GM12878 (cell line): ENCODE results near the gene PDE6A. TPM values are rescaled to one million over a fixed set of nuclear protein-coding genes. Genes with fewer than 3 reads are reported as not detected.

Experiments
- CTCF ChIP-seq, 3 experiments: IDR thresholded peaks in 2 of 3; conservative IDR thresholded peaks in 1 of 3; 2 replicates each; pipeline ENCODE4 v1.5.1; 2011; ENCODE audit warnings: low read depth in 3 of 3, low read length in 3 of 3, mild to moderate bottlenecking in 3 of 3, control low read depth in 2 of 3, moderate library complexity in 2 of 3, inconsistent platforms in 1 of 3, mixed read lengths in 1 of 3; ENCODE audit not compliant: control insufficient read depth in 2 of 3, insufficient read depth in 1 of 3; ENCODE audit errors: extremely low read depth in 1 of 3
- EP300 ChIP-seq, 2 experiments: fragments of 150-350 bp in 1 of 2; IDR thresholded peaks; 2 replicates each; pipeline ENCODE4 v1.6.1; 2011 to 2012; ENCODE audit warnings: low read depth in 2 of 2, low read length in 2 of 2, borderline replicate concordance in 1 of 2, improper control_type of control experiment in 1 of 2, inconsistent platforms in 1 of 2; ENCODE audit not compliant: control insufficient read depth in 1 of 2
- RB1 ChIP-seq: fragments of 450-650 bp; formaldehyde crosslinking; IDR thresholded peaks from 2 replicates; pipeline ENCODE4 v1.6.1; 2017; ENCODE audit warnings: mild to moderate bottlenecking, borderline replicate concordance
- SREBF2 ChIP-seq: IDR thresholded peaks from 2 replicates; pipeline ENCODE4 v1.6.1; 2012; ENCODE audit warnings: mild to moderate bottlenecking, low read length
- USF2 ChIP-seq: IDR thresholded peaks from 2 replicates; pipeline ENCODE4 v1.6.1; 2011; ENCODE audit warnings: low read depth, low read length, improper control_type of control experiment, borderline replicate concordance
- ZBED1 ChIP-seq: IDR thresholded peaks from 2 replicates; pipeline ENCODE4 v1.6.1; 2016; ENCODE audit warnings: borderline replicate concordance
- ZZZ3 ChIP-seq: IDR thresholded peaks from 2 replicates; pipeline ENCODE4 v1.6.1; 2011; ENCODE audit warnings: low read depth; ENCODE audit not compliant: control insufficient read depth, insufficient read length
- polyA plus RNA-seq, 11 experiments: library from polyadenylated mRNA; depleted of rRNA in 4 of 11; unstranded in 6 of 11; stranded (reverse) in 5 of 11; fragments of >200 nt; fragmentation: Nextera tagmentation in 4 of 11; fragmentation: Illumina TruSeq in 1 of 11; extraction: Ambion mirVana in 4 of 11; extraction: Trizol in 1 of 11; gene quantifications; 1 replicate in 1 of 11; 2 replicates in 10 of 11; pipeline versions ENCODE4 v1.2.1 to v1.2.3, GENCODE V29; 2011 to 2016; ENCODE audit warnings: inconsistent platforms in 2 of 11, missing spikeins in 2 of 11, low read depth in 1 of 11
- total RNA-seq, 4 experiments: library from RNA; depleted of rRNA in 3 of 4; stranded (reverse); fragments of >200 nt in 3 of 4; fragmentation: Illumina TruSeq in 1 of 4; extraction: Trizol in 1 of 4; gene quantifications; 2 replicates each; pipeline versions ENCODE4 v1.2.1 to v1.2.3, GENCODE V29; 2013 to 2021
- TF ChIP-seq, protein P1 (sequence below): IDR thresholded peaks from 2 replicates; pipeline ENCODE4 v1.6.1; 2011; ENCODE audit warnings: borderline replicate concordance, low read depth, mild to moderate bottlenecking, moderate library complexity, mixed read lengths, low read length; ENCODE audit not compliant: insufficient read depth; ENCODE audit errors: extremely low read length

Gene PDE6A
- total and polyA plus RNA-seq, 10 of the 15 experiments (the other 5 are each of a cell fraction or from before 2014, with no cell fraction given): 0.05 to 0.26 TPM; not detected in 8

GRCh38 chr5:149961957-149962409 is 17.4 kb upstream of the PDE6A start (continued):
- peak; percentile 26 to 46 (median 28); a peak in 4 of 6 replicates for TF ChIP-seq CTCF (IDR thresholded peaks at IDR 0.05 in 2 of 3, conservative IDR thresholded peaks at IDR 0.05 in 1 of 3; ENCODE audit: control insufficient read depth in 2 of 3, extremely low read depth in 1 of 3, insufficient read depth in 1 of 3, low read depth in 3 of 3, low read length in 3 of 3)
- TF ChIP-seq USF2: no peak
- TF ChIP-seq RB1: no peak
- no peak for TF ChIP-seq ZZZ3
- no peak for TF ChIP-seq SREBF2
- no peak for TF ChIP-seq EP300 (IDR thresholded peaks at IDR 0.05; ENCODE audit: borderline replicate concordance in 1 of 2, control insufficient read depth in 1 of 2, low read depth in 2 of 2, low read length in 2 of 2)
- TF ChIP-seq, protein P1, sequence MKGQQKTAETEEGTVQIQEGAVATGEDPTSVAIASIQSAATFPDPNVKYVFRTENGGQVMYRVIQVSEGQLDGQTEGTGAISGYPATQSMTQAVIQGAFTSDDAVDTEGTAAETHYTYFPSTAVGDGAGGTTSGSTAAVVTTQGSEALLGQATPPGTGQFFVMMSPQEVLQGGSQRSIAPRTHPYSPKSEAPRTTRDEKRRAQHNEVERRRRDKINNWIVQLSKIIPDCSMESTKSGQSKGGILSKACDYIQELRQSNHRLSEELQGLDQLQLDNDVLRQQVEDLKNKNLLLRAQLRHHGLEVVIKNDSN: no peak
- no peak for TF ChIP-seq ZBED1
- TF ChIP-seq, all 136 proteins: peak for 3
